LNCaP clone FGC (cell line): Measurements from ENCODE around the gene UBXN10.

Experiments used
- DNase-seq: peaks from one replicate; pipeline ENCODE4 v3.0.0-alpha.2; 2011; ENCODE audit warnings: low read depth
- H3K4me3 ChIP-seq: 2 replicates; pipeline ENCODE4 v1.5.1; 2011; ENCODE audit warnings: mild to moderate bottlenecking, low read depth, low read length, control low read depth
- CTCF ChIP-seq: IDR thresholded peaks from 2 replicates; pipeline ENCODE4 v1.5.1; 2012; ENCODE audit warnings: mild to moderate bottlenecking; ENCODE audit not compliant: control insufficient read depth, insufficient read depth; ENCODE audit errors: extremely low read depth

The UBXN10 gene

GRCh38 chr1:20233394-20233793 lies 47.5 kb downstream of the UBXN10 start:
- no peak overlapping the region for H3K4me3 ChIP-seq
- DNase-seq, result no peak
- TF ChIP-seq CTCF, result peak; percentile 19; the same call in 1 of the 2 replicates

GRCh38 chr1:20233866-20234265 lies 48.0 kb downstream of the UBXN10 start:
- no peak overlapping the region for H3K4me3 ChIP-seq
- DNase-seq, result no peak
- no peak for TF ChIP-seq CTCF

- TF ChIP-seq CTCF, result no peak
- no peak overlapping the region for H3K4me3 ChIP-seq
- no peak for DNase-seq
Observed at GRCh38 chr1:20234788-20235535, 49.1 kb downstream of the UBXN10 start.

- DNase-seq, result no peak
- no peak overlapping the region for H3K4me3 ChIP-seq
- no peak for TF ChIP-seq CTCF
Observed at GRCh38 chr1:20237646-20238045, 51.8 kb downstream of the UBXN10 start.

GRCh38 chr1:20240012-20240411 lies 54.1 kb downstream of the UBXN10 start:
- TF ChIP-seq CTCF, result no peak
- H3K4me3 ChIP-seq, result no peak overlapping the region
- no peak for DNase-seq

GRCh38 chr1:20242890-20243479 lies 57.1 kb downstream of the UBXN10 start:
- DNase-seq, result no peak
- H3K4me3 ChIP-seq, result no peak overlapping the region
- no peak for TF ChIP-seq CTCF
